ENCODE data around the gene PRRC1. TPM values are rescaled to one million over a fixed set of nuclear protein-coding genes. Genes with fewer than 3 reads are reported as not detected.
"Not testable (repeated sequence)": the region's sequence is repeated elsewhere in the genome, so short reads cannot be mapped to it uniquely, and the experiment has no call there.

The PRRC1 gene
- total RNA-seq, 6 donors from 2014 or later = 30.1 to 61.8 (median 45.5) TPM

GRCh38 chr5:127536687-127537086 is 19.2 kb downstream of the PRRC1 start:
- peaks cover 26 to 86% (median 39%) of the 10 kb centered on the region in 4 donors for H3K36me3 ChIP-seq
- no peaks in the 10 kb centered on the region for H3K27me3 ChIP-seq
- no peak for DNase-seq
- no peaks in the 10 kb centered on the region for H3K9me3 ChIP-seq
- H3K27ac ChIP-seq = no peak overlapping the region
- WGBS, 2 donors = 79% methylated on average over 2 of the region's 2 CpGs
- H3K4me3 ChIP-seq = no peak overlapping the region
- TF ChIP-seq POLR2AphosphoS5 (IDR thresholded peaks at IDR 0.05) (no peak), EP300 (IDR thresholded peaks at IDR 0.05) (no peak), POLR2A (IDR thresholded peaks at IDR 0.05) (no peak), CTCF (IDR thresholded peaks at IDR 0.05) (no peak)
- no peaks in the 10 kb centered on the region for H3K4me1 ChIP-seq
- ATAC-seq (ENCODE audit: low FRiP score in 2 of 2) = no peak

- WGBS, 2 donors = 97 to 98% methylated on average over 3 of the region's 3 CpGs
- not testable (repeated sequence) for H3K4me3 ChIP-seq; H3K9me3 ChIP-seq; H3K27ac ChIP-seq; H3K4me1 ChIP-seq; H3K27me3 ChIP-seq; ATAC-seq (ENCODE audit: low FRiP score in 2 of 2); DNase-seq
- peaks cover 10 to 58% (median 25%) of the 10 kb centered on the region in 4 donors for H3K36me3 ChIP-seq
Measured at GRCh38 chr5:127540553-127540952, 23.1 kb downstream of the PRRC1 start.

- ATAC-seq (ENCODE audit: low FRiP score in 2 of 2); DNase-seq: not testable (repeated sequence)
- WGBS, 2 donors = 86% methylated on average over 1 of the region's 1 CpG; no CpG with 5 or more reads in 1 of the 2 donors
Measured at GRCh38 chr5:127545249-127545648, 27.8 kb downstream of the PRRC1 start.

GRCh38 chr5:127549551-127549950 is 32.1 kb downstream of the PRRC1 start:
- ATAC-seq (ENCODE audit: low FRiP score in 2 of 2) (no peak), DNase-seq (no peak)
- 54 to 55% methylated on average over 2 of the region's 2 CpGs for WGBS, 2 donors
- H3K27ac ChIP-seq = no peak overlapping the region
- H3K4me1 ChIP-seq = peaks cover 0 to 3% (median 0%) of the 10 kb centered on the region in 4 donors
- no peaks in the 10 kb centered on the region for H3K27me3 ChIP-seq
- TF ChIP-seq POLR2AphosphoS5 (IDR thresholded peaks at IDR 0.05) (no peak), EP300 (IDR thresholded peaks at IDR 0.05) (no peak), CTCF (IDR thresholded peaks at IDR 0.05) (no peak), POLR2A (IDR thresholded peaks at IDR 0.05) (no peak)
- H3K36me3 ChIP-seq = peaks cover 9 to 44% (median 13%) of the 10 kb centered on the region in 4 donors
- H3K4me3 ChIP-seq = no peak overlapping the region
- no peaks in the 10 kb centered on the region for H3K9me3 ChIP-seq

More at GRCh38 chr5:127545249-127545648, 27.8 kb downstream of the PRRC1 start:
- H3K4me3 ChIP-seq, H3K27ac ChIP-seq, H3K9me3 ChIP-seq, H3K27me3 ChIP-seq, H3K4me1 ChIP-seq: not testable (repeated sequence)
- peaks cover 2 to 28% (median 6%) of the 10 kb centered on the region in 4 donors for H3K36me3 ChIP-seq

- ATAC-seq (ENCODE audit: low FRiP score in 2 of 2) (no peak), DNase-seq (no peak)
- no peaks in the 10 kb centered on the region for H3K27me3 ChIP-seq
- peaks cover 9 to 41% (median 12%) of the 10 kb centered on the region in 4 donors for H3K36me3 ChIP-seq
- H3K9me3 ChIP-seq = no peaks in the 10 kb centered on the region
- no peak overlapping the region for H3K4me3 ChIP-seq
- H3K27ac ChIP-seq = no peak overlapping the region
- no peak for TF ChIP-seq EP300 (IDR thresholded peaks at IDR 0.05)
- TF ChIP-seq POLR2AphosphoS5 (IDR thresholded peaks at IDR 0.05) = no peak
- TF ChIP-seq POLR2A (IDR thresholded peaks at IDR 0.05) = no peak
- TF ChIP-seq CTCF (IDR thresholded peaks at IDR 0.05) = no peak
- 91 to 92% methylated on average over 5 of the region's 5 CpGs for WGBS, 2 donors
- peaks cover 0 to 3% (median 0%) of the 10 kb centered on the region in 4 donors for H3K4me1 ChIP-seq
Measured at GRCh38 chr5:127550652-127551409, 33.4 kb downstream of the PRRC1 start.
